RWPE2 (cell line): ENCODE results near the gene CFAP161.

Experiments
- ATAC-seq: fragments of 200-7000 bp; cut with Tn5 transposase; 3 replicates; pipeline ENCODE4 v1.9.1; 2021; ENCODE audit warnings: low read depth
- DNase-seq: peaks from one replicate; pipeline ENCODE4 v3.0.0-alpha.2; 2020; ENCODE audit warnings: low spot score
- H3K27ac ChIP-seq: fragments of 450-650 bp; 2 replicates; pipeline ENCODE4 v1.5.1; 2017; ENCODE audit warnings: mild to moderate bottlenecking; ENCODE audit not compliant: poor library complexity, severe bottlenecking
- H3K27me3 ChIP-seq: fragments of 250-450 bp; sonication (Bioruptor Pico); 2 replicates; pipeline ENCODE4 v1.5.1; 2021; ENCODE audit warnings: mild to moderate bottlenecking, moderate library complexity; ENCODE audit not compliant: insufficient read depth, poor library complexity, severe bottlenecking
- H3K36me3 ChIP-seq: fragments of 250-450 bp; sonication (Bioruptor Pico); 2 replicates; pipeline ENCODE4 v1.5.1; 2020; ENCODE audit warnings: low read depth, mild to moderate bottlenecking, moderate library complexity
- H3K4me1 ChIP-seq: fragments of 250-450 bp; sonication (Bioruptor Pico); 2 replicates; pipeline ENCODE4 v1.5.1; 2021; ENCODE audit warnings: mild to moderate bottlenecking, moderate library complexity; ENCODE audit not compliant: insufficient read depth, poor library complexity, severe bottlenecking
- H3K4me3 ChIP-seq: fragments of 250-450 bp; sonication (Bioruptor Pico); 2 replicates; pipeline ENCODE4 v1.5.1; 2021; ENCODE audit warnings: mild to moderate bottlenecking, moderate library complexity; ENCODE audit not compliant: severe bottlenecking
- H3K9me3 ChIP-seq: fragments of 250-450 bp; sonication (Bioruptor Pico); 2 replicates; pipeline ENCODE4 v1.5.1; 2021; ENCODE audit warnings: mild to moderate bottlenecking, moderate library complexity; ENCODE audit not compliant: severe bottlenecking
- TF ChIP-seq, protein P1 (sequence below): fragments of 450-650 bp; IDR thresholded peaks from one replicate; pipeline ENCODE4 v1.5.1; 2017; ENCODE audit warnings: mild to moderate bottlenecking, moderate library complexity; ENCODE audit not compliant: poor library complexity, severe bottlenecking

Gene CFAP161

DNA sequence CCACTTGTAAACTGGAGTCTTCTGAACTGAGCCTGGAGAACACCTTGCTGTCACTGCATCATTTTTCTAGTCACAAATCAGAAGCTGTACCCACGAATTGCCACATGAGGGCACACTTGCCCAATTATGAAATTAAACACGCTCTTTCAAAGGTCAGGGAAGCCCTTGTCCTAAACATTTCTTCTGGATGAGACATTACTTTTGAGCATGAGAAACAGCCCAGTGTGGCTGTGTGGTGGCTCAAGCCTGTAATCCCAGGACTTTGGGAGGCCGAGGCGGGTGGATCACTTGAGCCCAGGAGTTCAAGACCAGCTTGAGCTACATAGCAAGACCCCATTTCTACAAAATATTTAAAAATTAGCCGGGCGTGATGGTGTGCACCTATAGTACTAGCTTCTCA is 27.5 kb upstream of the CFAP161 start:
- H3K27ac ChIP-seq: no peak overlapping the region
- no peak overlapping the region for H3K4me3 ChIP-seq
- TF ChIP-seq, protein P1, sequence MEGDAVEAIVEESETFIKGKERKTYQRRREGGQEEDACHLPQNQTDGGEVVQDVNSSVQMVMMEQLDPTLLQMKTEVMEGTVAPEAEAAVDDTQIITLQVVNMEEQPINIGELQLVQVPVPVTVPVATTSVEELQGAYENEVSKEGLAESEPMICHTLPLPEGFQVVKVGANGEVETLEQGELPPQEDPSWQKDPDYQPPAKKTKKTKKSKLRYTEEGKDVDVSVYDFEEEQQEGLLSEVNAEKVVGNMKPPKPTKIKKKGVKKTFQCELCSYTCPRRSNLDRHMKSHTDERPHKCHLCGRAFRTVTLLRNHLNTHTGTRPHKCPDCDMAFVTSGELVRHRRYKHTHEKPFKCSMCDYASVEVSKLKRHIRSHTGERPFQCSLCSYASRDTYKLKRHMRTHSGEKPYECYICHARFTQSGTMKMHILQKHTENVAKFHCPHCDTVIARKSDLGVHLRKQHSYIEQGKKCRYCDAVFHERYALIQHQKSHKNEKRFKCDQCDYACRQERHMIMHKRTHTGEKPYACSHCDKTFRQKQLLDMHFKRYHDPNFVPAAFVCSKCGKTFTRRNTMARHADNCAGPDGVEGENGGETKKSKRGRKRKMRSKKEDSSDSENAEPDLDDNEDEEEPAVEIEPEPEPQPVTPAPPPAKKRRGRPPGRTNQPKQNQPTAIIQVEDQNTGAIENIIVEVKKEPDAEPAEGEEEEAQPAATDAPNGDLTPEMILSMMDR: peak; percentile 97
- DNase-seq (no peak), ATAC-seq (peak; percentile 65)
- H3K4me1 ChIP-seq: peaks cover 19% of the 10 kb centered on the region
- no peaks in the 10 kb centered on the region for H3K36me3 ChIP-seq
- H3K27me3 ChIP-seq: no peaks in the 10 kb centered on the region
- H3K9me3 ChIP-seq: no peaks in the 10 kb centered on the region

DNA sequence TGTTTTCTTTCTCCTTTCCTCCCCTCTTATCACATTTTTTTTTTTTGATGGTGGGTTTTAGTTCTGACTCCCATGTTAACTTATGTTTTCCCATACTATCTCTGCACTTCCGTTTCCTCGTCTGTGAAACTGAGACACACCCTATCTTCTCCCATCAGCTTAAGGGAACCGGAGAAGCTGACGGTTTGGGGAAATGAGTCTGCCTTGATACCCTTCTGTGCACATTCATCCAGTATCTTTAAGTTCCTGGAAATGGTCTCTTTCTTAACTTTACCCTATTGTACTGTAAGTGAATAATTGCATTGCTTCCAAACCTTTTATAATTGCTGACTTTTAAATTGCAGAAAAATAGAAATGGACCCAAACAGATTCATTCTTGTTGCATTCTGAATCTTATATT is 26.2 kb upstream of the CFAP161 start:
- ATAC-seq (no peak), DNase-seq (no peak)
- Histone ChIP-seq H3K4me3 (no peak overlapping the region), H3K4me1 (peaks cover 32% of the 10 kb centered on the region), H3K27ac (no peak overlapping the region), H3K36me3 (no peaks in the 10 kb centered on the region), H3K9me3 (no peaks in the 10 kb centered on the region), H3K27me3 (no peaks in the 10 kb centered on the region)
- TF ChIP-seq, protein P1: no peak

DNA sequence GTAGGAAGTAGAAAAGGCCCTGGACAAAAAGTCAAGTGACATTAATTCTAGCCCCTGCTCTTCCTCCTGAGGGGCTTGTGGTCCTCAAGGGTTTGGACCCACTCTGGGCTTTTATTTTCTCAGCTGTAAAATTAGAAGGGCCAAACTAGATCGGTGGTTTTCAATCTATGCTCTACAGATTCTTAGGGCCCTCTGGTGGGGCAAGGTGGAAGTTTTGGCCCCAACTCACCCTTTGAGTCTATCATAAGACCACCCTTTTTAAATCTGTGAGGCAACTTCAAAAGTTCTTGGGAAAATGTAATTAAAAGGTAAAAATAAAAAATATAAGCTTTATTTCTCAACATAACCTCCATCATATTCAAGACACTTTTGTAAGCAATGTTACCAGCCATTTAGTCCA is 25.6 kb upstream of the CFAP161 start:
- H3K36me3 ChIP-seq: no peaks in the 10 kb centered on the region
- H3K4me1 ChIP-seq: peaks cover 37% of the 10 kb centered on the region
- ATAC-seq (no peak), DNase-seq (no peak)
- TF ChIP-seq, protein P1: peak; percentile 58
- no peak overlapping the region for H3K4me3 ChIP-seq
- no peak overlapping the region for H3K27ac ChIP-seq
- no peaks in the 10 kb centered on the region for H3K27me3 ChIP-seq
- no peaks in the 10 kb centered on the region for H3K9me3 ChIP-seq

DNA sequence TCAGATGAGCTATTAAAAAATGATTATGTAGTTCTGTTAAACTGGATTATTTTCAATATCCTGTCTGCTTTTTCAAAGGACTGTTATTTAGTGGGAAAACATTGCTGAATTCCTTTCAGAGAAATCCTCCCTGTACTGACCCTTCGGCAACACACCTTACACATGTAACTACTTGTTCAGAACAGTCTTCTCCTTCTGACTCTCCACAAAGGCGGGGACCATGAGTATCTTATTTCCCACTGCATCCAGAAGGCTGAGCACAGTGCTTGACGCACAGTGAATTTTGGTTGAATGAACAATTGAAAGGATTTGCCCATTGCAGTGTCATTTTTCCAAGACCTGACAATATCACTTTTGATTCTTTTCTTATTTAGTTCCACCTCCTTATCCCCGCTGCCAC is 23.1 kb upstream of the CFAP161 start:
- ATAC-seq: peak; percentile 92

More for the DNA sequence above, 23.1 kb upstream of the CFAP161 start:
- no peak overlapping the region for H3K4me3 ChIP-seq
- peak overlapping the region; percentile 87 for H3K27ac ChIP-seq
- TF ChIP-seq, protein P1: no peak
- no peaks in the 10 kb centered on the region for H3K9me3 ChIP-seq
- H3K36me3 ChIP-seq: no peaks in the 10 kb centered on the region
- peak; percentile 82 for DNase-seq
- no peaks in the 10 kb centered on the region for H3K27me3 ChIP-seq
- peaks cover 43% of the 10 kb centered on the region for H3K4me1 ChIP-seq
